ENCODE measurements around the gene ZNF580. TPM values are rescaled to one million over a fixed set of nuclear protein-coding genes. Genes with fewer than 3 reads are reported as not detected.

ZNF580 gene
- total and polyA plus RNA-seq, 9 of the 15 experiments (the other 6 are each of a cell fraction or from before 2014, with no cell fraction given): 2.3 to 47.4 (median 6.0) TPM

- TF ChIP-seq ZNF592 (IDR thresholded peaks at IDR 0.05) (no peak), MEIS2 (IDR thresholded peaks at IDR 0.05; ENCODE audit: partially characterized antibody) (peak; percentile 83), PKNOX1 (IDR thresholded peaks at IDR 0.05) (no peak), ZNF324 (CRISPR knock-in tag; IDR thresholded peaks at IDR 0.05) (no peak), TAF15 (IDR thresholded peaks at IDR 0.05; ENCODE audit: low read depth, low read length) (no peak), FOXK1 (CRISPR knock-in tag; IDR thresholded peaks at IDR 0.05; ENCODE audit: borderline replicate concordance) (peak; percentile 21; the same call in 1 of the 2 replicates), HCFC1 (IDR thresholded peaks at IDR 0.05; ENCODE audit: low read depth, low read length) (peak; percentile 34), NRF1 (conservative IDR thresholded peaks at IDR 0.05 in 1 of 2, IDR thresholded peaks at IDR 0.05 in 1 of 2) (peak; percentile 97), ZNF175 (CRISPR knock-in tag; IDR thresholded peaks at IDR 0.05; ENCODE audit: low read depth) (no peak), PTTG1 (tag; IDR thresholded peaks at IDR 0.05; ENCODE audit: low read depth) (no peak), TRIM28 (IDR thresholded peaks at IDR 0.05) (no peak), YY1 (IDR thresholded peaks at IDR 0.05; ENCODE audit: borderline replicate concordance in 1 of 3, control insufficient read depth in 1 of 3, extremely low read depth in 1 of 3, insufficient read depth in 3 of 3, insufficient read length in 1 of 3, insufficient replicate concordance in 2 of 3, low read depth in 1 of 3, low read length in 2 of 3) (peak; percentile 92 to 99 (median 97)), FOSL1 (tag; conservative IDR thresholded peaks at IDR 0.05) (no peak), CXXC5 (CRISPR knock-in tag; IDR thresholded peaks at IDR 0.05) (peak; percentile 42), WHSC1 (IDR thresholded peaks at IDR 0.05; ENCODE audit: low read length) (no peak)
- TF ChIP-seq, protein P1, sequence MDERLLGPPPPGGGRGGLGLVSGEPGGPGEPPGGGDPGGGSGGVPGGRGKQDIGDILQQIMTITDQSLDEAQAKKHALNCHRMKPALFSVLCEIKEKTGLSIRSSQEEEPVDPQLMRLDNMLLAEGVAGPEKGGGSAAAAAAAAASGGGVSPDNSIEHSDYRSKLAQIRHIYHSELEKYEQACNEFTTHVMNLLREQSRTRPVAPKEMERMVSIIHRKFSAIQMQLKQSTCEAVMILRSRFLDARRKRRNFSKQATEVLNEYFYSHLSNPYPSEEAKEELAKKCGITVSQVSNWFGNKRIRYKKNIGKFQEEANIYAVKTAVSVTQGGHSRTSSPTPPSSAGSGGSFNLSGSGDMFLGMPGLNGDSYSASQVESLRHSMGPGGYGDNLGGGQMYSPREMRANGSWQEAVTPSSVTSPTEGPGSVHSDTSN (CRISPR knock-in tag; IDR thresholded peaks at IDR 0.05; ENCODE audit: low read depth): no peak
- TF ChIP-seq, protein P1 (tag; conservative IDR thresholded peaks at IDR 0.05; ENCODE audit: low read depth): no peak
Measured at GRCh38 chr19:55624109-55625003, 16.4 kb upstream of the ZNF580 start, which contains the start of gene ZNF784 (continued).
